Stomach (tissue), 9 donors: ENCODE measurements around the gene MOCS1. TPM values are rescaled to one million over a fixed set of nuclear protein-coding genes. Genes with fewer than 3 reads are reported as not detected.

Experiments
- DNase-seq, 2 donors: peaks; one replicate each; pipeline versions ENCODE4 v3.0.0 to v3.0.0-alpha.2; 2013 to 2019
- H3K27ac ChIP-seq, 5 donors: fragments of 200-600 bp in 4 of 5; sonication (generic) in 4 of 5; one replicate each; pipeline ENCODE4 v1.5.1; 2013 to 2019; ENCODE audit warnings: mild to moderate bottlenecking in 1 of 5, moderate library complexity in 1 of 5
- H3K27me3 ChIP-seq, 3 donors: fragments of 200-600 bp; sonication (generic); one replicate each; pipeline ENCODE4 v1.5.1; 2017 to 2019; ENCODE audit warnings: mixed run types in 1 of 3
- H3K36me3 ChIP-seq, 4 donors: fragments of 200-600 bp; sonication (generic); 1 replicate in 3 of 4; 2 replicates in 1 of 4; pipeline ENCODE4 v1.5.1; 2016 to 2019
- H3K4me1 ChIP-seq, 4 donors: fragments of 200-600 bp; sonication (generic); one replicate each; pipeline ENCODE4 v1.5.1; 2016 to 2019
- H3K4me3 ChIP-seq, 4 donors: fragments of 200-600 bp; sonication (generic) in 3 of 4; one replicate each; pipeline ENCODE4 v1.5.1; 2016 to 2019; ENCODE audit warnings: mild to moderate bottlenecking in 1 of 4
- H3K9me3 ChIP-seq, 4 donors: fragments of 200-600 bp; sonication (generic); one replicate each; pipeline ENCODE4 v1.5.1; 2016 to 2019
- CTCF ChIP-seq, 7 experiments: fragments of 450-650 bp in 4 of 7; fragments of 200-600 bp in 3 of 7; sonication (generic) in 3 of 7; IDR thresholded peaks; one replicate each; pipeline ENCODE4 v1.5.1; 2016 to 2019; ENCODE audit warnings: antibody characterized with exemption in 7 of 7, control low read depth in 2 of 7, mild to moderate bottlenecking in 1 of 7
- EP300 ChIP-seq: sonication (generic); formaldehyde crosslinking; IDR thresholded peaks from one replicate; pipeline ENCODE4 v1.6.1; 2017; ENCODE audit warnings: antibody characterized with exemption
- POLR2A ChIP-seq, 4 donors: fragments of 450-650 bp; IDR thresholded peaks; one replicate each; pipeline ENCODE4 v1.6.1; 2016; ENCODE audit warnings: antibody characterized with exemption in 4 of 4, control low read depth in 2 of 4, mild to moderate bottlenecking in 1 of 4, moderate library complexity in 1 of 4
- POLR2AphosphoS5 ChIP-seq, 3 donors: sonication (generic); formaldehyde crosslinking; IDR thresholded peaks; one replicate each; pipeline ENCODE4 v1.6.1; 2016; ENCODE audit warnings: antibody characterized with exemption in 3 of 3
- WGBS, 5 donors: extraction: QIAGEN DNeasy Blood & Tissue Kit in 3 of 5; methylation state at CpG; one replicate each; pipeline versions ENCODE4 v1.1.5 to v1.1.7; 2013 to 2018; 5-methylcytosine and 5-hydroxymethylcytosine counted together
- intact Hi-C: fragments of 100-400 bp; cut with DNase I; formaldehyde crosslinking; loops from one replicate; pipeline ENCODE4 v1.15.1; 2023; ENCODE audit warnings: low total_unique reads
- polyA plus RNA-seq, 3 donors: library from polyadenylated mRNA; stranded (reverse); fragments of 200-250 nt; gene quantifications; one replicate each; pipeline ENCODE4 v1.2.3, GENCODE V29; 2013
- total RNA-seq, 5 donors: library from RNA; depleted of rRNA; stranded (reverse); fragments of >200 nt; gene quantifications; one replicate each; pipeline versions ENCODE4 v1.1.0 to v1.2.3, GENCODE V29; 2014 to 2016
- donor health status: healthy with polysubstance abuse.
- donor health status: Bipolar disorder and iron deficiency.
- donor health status: healthy.

Gene MOCS1
- total and polyA plus RNA-seq, 8 donors, result 4.0 to 15.4 (median 10.0) TPM

- H3K36me3 ChIP-seq, result no peaks in the 10 kb centered on the region
- TF ChIP-seq POLR2A (IDR thresholded peaks at IDR 0.05) (no peak), EP300 (no peak), CTCF (IDR thresholded peaks at IDR 0.05) (no peak), POLR2AphosphoS5 (IDR thresholded peaks at IDR 0.05) (no peak)
- no peaks in the 10 kb centered on the region for H3K9me3 ChIP-seq
- H3K4me3 ChIP-seq, result no peak overlapping the region
- 71 to 82% (median 74%) methylated on average over 7 of the region's 7 CpGs for WGBS, 5 donors
- no peak for DNase-seq
- H3K27me3 ChIP-seq, result no peaks in the 10 kb centered on the region
- H3K4me1 ChIP-seq, result no peaks in the 10 kb centered on the region
- no peak overlapping the region for H3K27ac ChIP-seq
- intact Hi-C loops, result no loop called here
These were observed 8.8 kb upstream of the MOCS1 start for GRCh38 chr6:39942903-39943580.

GRCh38 chr6:39941820-39942219 lies 7.6 kb upstream of the MOCS1 start:
- Histone ChIP-seq H3K36me3 (no peaks in the 10 kb centered on the region), H3K4me3 (no peak overlapping the region), H3K27me3 (no peaks in the 10 kb centered on the region), H3K9me3 (no peaks in the 10 kb centered on the region), H3K27ac (no peak overlapping the region), H3K4me1 (no peaks in the 10 kb centered on the region)
- no peak for TF ChIP-seq CTCF (IDR thresholded peaks at IDR 0.05)
- no peak for TF ChIP-seq POLR2A (IDR thresholded peaks at IDR 0.05)
- no peak for TF ChIP-seq EP300
- TF ChIP-seq POLR2AphosphoS5 (IDR thresholded peaks at IDR 0.05), result no peak
- WGBS, 5 donors, result 78 to 91% (median 87%) methylated on average over 4 of the region's 4 CpGs
- intact Hi-C loops, result no loop called here
- no peak for DNase-seq

- no peaks in the 10 kb centered on the region for H3K36me3 ChIP-seq
- no peak overlapping the region for H3K4me3 ChIP-seq
- no peak for DNase-seq
- no peaks in the 10 kb centered on the region for H3K4me1 ChIP-seq
- intact Hi-C loops, result no loop called here
- no peak overlapping the region for H3K27ac ChIP-seq
- H3K27me3 ChIP-seq, result no peaks in the 10 kb centered on the region
- WGBS, 5 donors, result 83 to 94% (median 89%) methylated on average over 6 of the region's 6 CpGs
- TF ChIP-seq CTCF (IDR thresholded peaks at IDR 0.05) (no peak), EP300 (no peak), POLR2AphosphoS5 (IDR thresholded peaks at IDR 0.05) (no peak), POLR2A (IDR thresholded peaks at IDR 0.05) (no peak)
- no peaks in the 10 kb centered on the region for H3K9me3 ChIP-seq
These were observed 6.9 kb upstream of the MOCS1 start for GRCh38 chr6:39941138-39941537.

GRCh38 chr6:39938773-39939654 lies 4.8 kb upstream of the MOCS1 start:
- intact Hi-C loops, result no loop called here
- Histone ChIP-seq H3K27ac (no peak overlapping the region), H3K4me1 (peaks cover 0 to 10% (median 2%) of the 10 kb centered on the region in 4 donors), H3K9me3 (no peaks in the 10 kb centered on the region), H3K27me3 (peaks cover 0 to 5% (median 0%) of the 10 kb centered on the region in 3 donors), H3K36me3 (no peaks in the 10 kb centered on the region), H3K4me3 (no peak overlapping the region)
- 70 to 79% (median 75%) methylated on average over 10 of the region's 10 CpGs for WGBS, 5 donors
- TF ChIP-seq CTCF (IDR thresholded peaks at IDR 0.05), result no peak
- no peak for DNase-seq
